Psoas muscle (tissue), 8 donors: ENCODE data around the gene GFRAL. TPM values are rescaled to one million over a fixed set of nuclear protein-coding genes. Genes with fewer than 3 reads are reported as not detected.
"Not testable (repeated sequence)": the region's sequence is repeated elsewhere in the genome, so short reads cannot be mapped to it uniquely, and the experiment has no call there.

Experiments
- ATAC-seq, 4 donors: fragments of 200-7000 bp; cut with Tn5 transposase; one replicate each; pipeline ENCODE4 v1.9.1; 2020; ENCODE audit warnings: moderate library complexity in 3 of 4, mild to moderate bottlenecking in 2 of 4
- DNase-seq, 2 donors: peaks; one replicate each; pipeline ENCODE4 v3.0.0-alpha.2; 2020
- H3K27ac ChIP-seq: fragments of 200-600 bp; one replicate; pipeline ENCODE4 v1.8.0; 2022
- H3K27me3 ChIP-seq, 3 donors: fragments of 200-600 bp in 1 of 3; one replicate each; pipeline versions ENCODE4 v1.6.1 to v1.8.0; 2013 to 2022; ENCODE audit warnings: low read length in 2 of 3, mild to moderate bottlenecking in 2 of 3, moderate library complexity in 1 of 3; ENCODE audit not compliant: insufficient read depth in 3 of 3
- H3K36me3 ChIP-seq, 2 donors: fragments of 200-600 bp in 1 of 2; one replicate each; pipeline versions ENCODE4 v1.6.1 to v1.8.0; 2013 to 2022; ENCODE audit warnings: low read depth in 1 of 2, mild to moderate bottlenecking in 1 of 2, moderate library complexity in 1 of 2; ENCODE audit not compliant: insufficient read depth in 1 of 2
- H3K4me1 ChIP-seq: fragments of 200-600 bp; one replicate; pipeline ENCODE4 v1.8.0; 2022
- H3K4me3 ChIP-seq: fragments of 200-600 bp; one replicate; pipeline ENCODE4 v1.8.0; 2022; ENCODE audit warnings: mild to moderate bottlenecking
- H3K9me3 ChIP-seq: fragments of 200-600 bp; one replicate; pipeline ENCODE4 v1.8.0; 2022
- CTCF ChIP-seq: fragments of 200-600 bp; IDR thresholded peaks from one replicate; pipeline ENCODE4 v1.8.0; 2022; ENCODE audit warnings: antibody characterized with exemption
- WGBS, 3 donors: extraction: QIAGEN DNeasy Blood & Tissue Kit; methylation state at CpG; one replicate each; pipeline versions ENCODE4 v1.1.6 to v1.1.7; 2013; 5-methylcytosine and 5-hydroxymethylcytosine counted together
- intact Hi-C, 2 donors: fragments of 100-400 bp; cut with DNase I; formaldehyde crosslinking; loops; one replicate each; pipeline versions ENCODE4 v1.11.0 to v1.14.2; 2022
- polyA plus RNA-seq, 3 donors: library from polyadenylated mRNA; stranded (reverse); fragments of 200-250 nt; gene quantifications; one replicate each; pipeline ENCODE4 v1.2.3, GENCODE V29; 2013
- total RNA-seq, 4 donors: library from RNA; stranded (reverse); fragmentation: NEBNext Ultra II Directional in 2 of 4; extraction: Animal tissue kit (Norgen Biotek cat#: 25700) in 2 of 4; gene quantifications; one replicate each; pipeline versions ENCODE4 v1.2.1 to v1.2.4, GENCODE V29; 2021 to 2023
- donor health status: healthy with polysubstance abuse.
- donor health status: DM: no; HTN: no; CAD: no; lungs with moderate emphysema.
- donor health status: Bipolar disorder and iron deficiency.
- donor health status: healthy.
- donor health status: DM: yes; HTN: yes; CAD: no.
- donor health status: DM: no; HTN: no; CAD: no.
- donor health status: DM: no; HTN: no; CAD: no.
- donor health status: DM: yes; HTN: yes; CAD: no.

GFRAL gene
- total and polyA plus RNA-seq, 7 donors = not detected

- H3K4me3 ChIP-seq = no peak overlapping the region
- H3K9me3 ChIP-seq = no peaks in the 10 kb centered on the region
- intact Hi-C loops = no loop called here
- no peak for TF ChIP-seq CTCF
- WGBS, 3 donors = 80 to 89% (median 82%) methylated on average over 2 of the region's 2 CpGs
- H3K36me3 ChIP-seq = no peaks in the 10 kb centered on the region
- H3K27me3 ChIP-seq = no peaks in the 10 kb centered on the region
- DNase-seq = no peak
- no peak for ATAC-seq
- H3K4me1 ChIP-seq = no peaks in the 10 kb centered on the region
- no peak overlapping the region for H3K27ac ChIP-seq
Observed at GRCh38 chr6:55290736-55291135, 36.5 kb upstream of the GFRAL start.

- Histone ChIP-seq H3K4me3 (no peak overlapping the region), H3K4me1 (no peaks in the 10 kb centered on the region), H3K27me3 (no peaks in the 10 kb centered on the region), H3K27ac (no peak overlapping the region), H3K36me3 (no peaks in the 10 kb centered on the region), H3K9me3 (no peaks in the 10 kb centered on the region)
- no peak for ATAC-seq
- WGBS, 3 donors = 45 to 55% (median 48%) methylated on average over 2 of the region's 2 CpGs
- DNase-seq = no peak
- intact Hi-C loops = no loop called here
- TF ChIP-seq CTCF = no peak
Observed at GRCh38 chr6:55293116-55293515, 34.2 kb upstream of the GFRAL start.

- H3K9me3 ChIP-seq, H3K4me3 ChIP-seq, H3K4me1 ChIP-seq, H3K36me3 ChIP-seq, H3K27me3 ChIP-seq, DNase-seq, H3K27ac ChIP-seq, ATAC-seq, intact Hi-C loops: not testable (repeated sequence)
- WGBS, 3 donors = 83 to 94% (median 92%) methylated on average over 3 of the region's 3 CpGs
Observed at GRCh38 chr6:55297214-55297613, 30.1 kb upstream of the GFRAL start.

GRCh38 chr6:55299286-55299985 is 27.8 kb upstream of the GFRAL start:
- no peak for DNase-seq
- intact Hi-C loops = no loop called here
- H3K27me3 ChIP-seq = no peaks in the 10 kb centered on the region
- H3K4me3 ChIP-seq = no peak overlapping the region
- no peaks in the 10 kb centered on the region for H3K4me1 ChIP-seq
- no peak overlapping the region for H3K27ac ChIP-seq
- WGBS, 3 donors = 76 to 85% (median 83%) methylated on average over 5 of the region's 5 CpGs
- no peak for ATAC-seq
- H3K9me3 ChIP-seq = no peaks in the 10 kb centered on the region
- TF ChIP-seq CTCF = no peak
- no peaks in the 10 kb centered on the region for H3K36me3 ChIP-seq

- 54 to 67% (median 64%) methylated on average over 1 of the region's 1 CpG for WGBS, 3 donors
- intact Hi-C loops = no loop called here
- DNase-seq (no peak), ATAC-seq (no peak)
- Histone ChIP-seq H3K27me3 (no peaks in the 10 kb centered on the region), H3K4me1 (no peaks in the 10 kb centered on the region), H3K27ac (no peak overlapping the region), H3K36me3 (no peaks in the 10 kb centered on the region), H3K9me3 (no peaks in the 10 kb centered on the region), H3K4me3 (no peak overlapping the region)
- TF ChIP-seq CTCF = no peak
Observed at GRCh38 chr6:55304747-55305146, 22.5 kb upstream of the GFRAL start.
